ENCODE results near the gene COX15.
A peak's percentile ranks its signal among the peaks of the same experiment; 100 is the strongest.
"Not testable (repeated sequence)": the region's sequence is repeated elsewhere in the genome, so short reads cannot be mapped to it uniquely, and the experiment has no call there.

COX15 gene

GRCh38 chr10:99732033-99732842 lies at the start of gene COX15, which contains the start of gene CUTC:
TSS of gene COX15 (minus strand) at chr10:99732127. CDS start at chr10:99732049, 78 bp downstream.
TSS of gene CUTC (plus strand) at chr10:99732234. CDS start at chr10:99732349, 115 bp downstream.
- peak; percentile 74 for DNase-seq

GRCh38 chr10:99779335-99779734 lies 47.4 kb upstream of the COX15 start:
- DNase-seq: no peak

DNA sequence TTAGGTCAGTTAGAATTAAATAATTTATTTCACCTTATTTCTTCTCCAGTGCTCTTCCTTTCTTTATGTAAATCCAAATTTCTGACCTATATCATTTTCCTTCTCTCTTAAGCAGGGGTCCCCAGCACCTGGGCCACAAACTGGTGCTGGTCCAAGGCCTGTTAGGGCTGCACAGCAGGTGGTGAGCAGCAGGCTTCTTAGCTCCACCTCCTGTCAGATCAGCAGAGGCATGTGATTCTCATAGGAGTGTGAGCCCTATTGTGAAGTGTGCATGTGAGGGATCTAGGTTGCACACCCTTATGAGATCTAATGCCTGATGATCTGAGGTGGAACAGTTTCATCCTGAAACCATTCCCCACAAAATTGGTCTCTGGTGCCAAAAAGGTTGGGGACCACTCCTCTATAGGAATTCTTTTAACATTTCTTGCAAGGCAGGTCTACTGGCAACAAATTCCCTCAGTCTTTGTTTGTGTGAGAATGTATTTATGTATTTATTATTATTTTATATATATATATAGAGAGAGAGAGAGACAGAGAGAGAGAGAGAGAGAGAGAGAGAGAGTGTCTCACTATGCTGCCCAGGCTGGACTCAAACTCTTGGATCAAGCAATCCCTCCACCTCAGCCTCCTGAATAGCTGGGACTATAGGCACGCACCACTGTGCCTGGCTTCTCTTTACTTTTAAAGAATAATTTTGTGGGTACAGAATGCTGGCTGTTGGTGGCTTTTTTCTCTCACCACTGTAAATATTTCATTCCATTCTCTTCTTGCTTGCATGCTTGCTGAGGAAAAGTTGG lies 46.2 kb upstream of the COX15 start:
- no peak for DNase-seq

DNA sequence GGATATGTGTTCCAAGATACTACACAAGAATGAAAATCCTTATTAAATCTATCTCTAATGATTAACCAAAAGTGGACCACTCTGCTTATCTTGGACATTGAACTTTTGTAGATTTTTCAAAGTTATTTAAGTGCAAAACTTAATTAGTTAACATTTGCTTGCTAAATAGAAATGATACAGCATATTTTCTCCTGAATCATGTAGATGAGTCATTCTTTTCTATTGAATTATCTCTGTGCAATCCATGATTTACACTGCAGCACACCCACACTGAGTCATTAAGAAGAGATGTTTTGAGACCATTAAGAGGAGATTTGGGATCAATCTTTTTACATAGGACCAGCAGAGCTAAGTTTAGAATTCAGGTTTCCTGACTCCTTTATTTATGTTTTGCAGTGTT lies 43.9 kb upstream of the COX15 start:
- DNase-seq: no peak

GRCh38 chr10:99770408-99771045 lies 38.6 kb upstream of the COX15 start:
- no peak for DNase-seq

DNA sequence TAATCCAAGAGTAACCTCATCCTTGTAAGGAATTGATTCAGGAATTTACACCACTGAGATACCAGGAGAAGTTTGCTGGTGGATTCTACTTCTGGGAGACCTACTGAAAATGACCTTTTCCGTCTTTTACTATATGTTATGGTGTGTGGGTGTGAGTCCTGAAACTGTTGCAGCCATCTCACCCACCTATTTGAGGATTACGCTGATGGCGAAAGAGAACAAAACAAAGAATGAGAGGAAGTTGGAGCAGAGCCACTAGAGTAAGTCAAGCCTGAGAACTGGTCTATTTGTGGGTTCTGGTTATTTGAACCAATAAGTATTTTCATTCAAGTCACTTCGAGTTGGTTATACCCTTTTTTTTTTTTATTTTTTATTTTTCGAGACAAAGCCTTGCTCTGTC lies 37.8 kb upstream of the COX15 start:
- no peak for DNase-seq

GRCh38 chr10:99768556-99768955 lies 36.6 kb upstream of the COX15 start:
- DNase-seq: no peak

- DNase-seq: no peak
Observed at GRCh38 chr10:99767901-99768300, 36.0 kb upstream of the COX15 start.

- DNase-seq: no peak
Observed at GRCh38 chr10:99766302-99766681, 34.4 kb upstream of the COX15 start.

GRCh38 chr10:99765672-99766301 lies 33.9 kb upstream of the COX15 start:
- DNase-seq: no peak

DNA sequence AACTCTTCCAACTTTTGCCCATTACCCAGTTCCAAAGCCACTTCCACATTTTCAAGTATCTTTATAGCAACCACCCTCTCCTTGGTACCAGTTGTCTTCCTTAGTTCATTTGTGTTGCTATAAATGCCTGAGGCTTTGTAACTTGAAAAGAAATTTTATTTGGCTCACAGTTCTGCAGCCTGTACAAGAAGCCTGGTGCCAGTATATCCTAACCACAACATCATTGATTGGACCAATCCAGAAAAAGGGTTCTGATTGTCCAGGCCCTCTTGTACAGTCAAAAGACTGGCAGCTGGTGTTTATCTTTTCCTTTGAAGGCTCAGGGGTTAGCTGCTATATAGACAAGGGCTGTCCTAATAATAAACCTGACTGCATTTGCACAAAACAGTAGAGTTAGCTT lies 29.4 kb upstream of the COX15 start:
- no peak for DNase-seq

GRCh38 chr10:99760321-99760720 lies 28.4 kb upstream of the COX15 start:
- no peak for DNase-seq

GRCh38 chr10:99758211-99758891 lies 26.4 kb upstream of the COX15 start:
- DNase-seq: no peak

DNA sequence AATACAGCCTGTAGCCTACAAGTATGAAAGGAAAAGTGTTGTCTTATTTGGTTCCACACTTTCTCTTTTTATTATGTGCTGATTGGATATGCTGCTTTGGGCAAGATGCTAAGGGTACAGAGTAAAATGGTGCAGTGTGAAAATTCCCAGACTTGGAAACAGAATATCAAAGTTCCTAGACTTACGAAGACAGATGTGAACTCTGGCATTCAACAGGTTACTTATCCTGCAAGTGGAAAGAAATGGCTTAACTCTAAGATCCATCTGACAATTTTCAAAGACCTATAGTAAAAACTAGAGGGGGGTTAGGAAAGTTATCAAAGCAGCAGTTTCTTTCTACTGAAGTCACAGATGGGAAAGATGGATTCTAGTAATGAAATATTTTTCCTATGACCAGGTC lies 24.2 kb upstream of the COX15 start:
- no peak for DNase-seq

GRCh38 chr10:99754670-99755069 lies 22.7 kb upstream of the COX15 start:
- no peak for DNase-seq

DNA sequence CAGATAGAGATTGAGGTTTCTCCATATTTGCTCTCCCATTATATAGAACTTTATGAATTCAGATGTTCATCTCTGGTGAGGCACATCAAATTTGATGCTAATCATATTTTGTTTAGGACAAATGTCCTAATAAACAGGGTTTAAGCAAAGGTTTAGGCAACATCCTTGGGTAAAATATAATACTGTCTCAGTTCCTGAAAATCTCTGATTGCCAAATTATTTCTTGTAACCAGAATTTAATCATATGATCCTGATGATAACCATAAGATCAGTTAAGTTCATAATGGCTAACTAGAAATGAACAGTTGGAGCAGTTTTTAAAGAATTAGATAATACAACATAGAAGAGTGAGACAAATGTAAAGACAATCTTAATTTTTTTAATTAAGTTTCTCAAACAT lies 18.7 kb upstream of the COX15 start:
- DNase-seq: no peak

DNA sequence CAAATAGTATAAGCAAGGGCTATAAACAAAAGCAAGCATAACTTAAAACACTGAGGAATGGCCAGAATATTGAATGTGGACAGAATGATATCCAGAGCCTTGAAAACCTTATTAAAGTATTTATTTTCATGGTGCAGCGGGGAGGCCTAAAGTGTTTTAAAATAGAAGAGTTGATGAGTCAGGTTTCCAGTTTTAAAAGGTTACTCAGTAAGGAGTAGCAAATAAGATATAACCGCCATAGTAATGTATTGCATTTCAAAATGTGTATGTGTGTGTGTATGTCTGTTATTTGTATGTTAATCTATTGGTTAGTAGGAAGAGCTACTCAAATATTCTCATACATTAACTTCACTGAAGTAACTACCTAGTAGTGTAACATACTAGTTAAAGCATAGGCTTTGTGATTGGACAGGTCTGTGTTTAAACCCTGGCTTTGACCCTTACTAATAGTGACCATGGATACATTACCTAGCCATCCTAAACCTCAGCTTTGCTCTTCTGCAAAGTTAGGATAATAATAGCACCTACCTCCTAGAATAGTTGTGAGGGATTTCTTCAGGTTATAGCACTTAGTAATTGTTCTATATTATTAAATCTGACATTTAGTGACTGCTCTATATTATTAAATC lies 17.0 kb upstream of the COX15 start:
- no peak for DNase-seq

- not testable (repeated sequence) for DNase-seq
Observed at GRCh38 chr10:99746166-99746565, 14.2 kb upstream of the COX15 start.

DNA sequence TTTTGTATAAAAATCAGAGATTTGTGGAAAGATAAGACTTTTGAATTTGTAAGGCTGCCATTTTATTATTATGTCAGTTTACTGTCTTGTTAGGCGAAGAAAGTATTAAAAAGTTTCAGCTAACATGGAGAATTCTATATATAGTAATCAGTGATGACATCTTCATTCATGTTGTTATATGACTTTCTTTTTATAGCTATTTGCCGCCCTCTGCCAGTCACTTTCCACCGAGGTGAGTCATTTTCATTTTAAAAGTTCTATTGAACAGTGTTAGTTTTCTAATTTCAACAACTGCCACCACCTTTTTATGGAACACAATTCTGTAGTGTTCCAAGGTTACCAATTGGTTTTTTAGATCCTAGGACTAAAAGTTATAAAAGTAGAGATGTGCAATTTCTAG lies 11.9 kb upstream of the COX15 start:
- DNase-seq: no peak

GRCh38 chr10:99742701-99743100 lies 10.8 kb upstream of the COX15 start:
- no peak for DNase-seq

GRCh38 chr10:99742254-99742653 lies 10.3 kb upstream of the COX15 start:
- DNase-seq: no peak

GRCh38 chr10:99740933-99741559 lies 9.1 kb upstream of the COX15 start:
- no peak for DNase-seq

Data from cortex of kidney (tissue), 1 donor.